IPS DF 19.7 (cell line): Measurements from ENCODE around the gene CHMP4B.

Experiments used
- DNase-seq: peaks from one replicate; pipeline ENCODE4 v3.0.0-alpha.2; 2013; ENCODE audit warnings: low read depth, low spot score

The CHMP4B gene

DNA sequence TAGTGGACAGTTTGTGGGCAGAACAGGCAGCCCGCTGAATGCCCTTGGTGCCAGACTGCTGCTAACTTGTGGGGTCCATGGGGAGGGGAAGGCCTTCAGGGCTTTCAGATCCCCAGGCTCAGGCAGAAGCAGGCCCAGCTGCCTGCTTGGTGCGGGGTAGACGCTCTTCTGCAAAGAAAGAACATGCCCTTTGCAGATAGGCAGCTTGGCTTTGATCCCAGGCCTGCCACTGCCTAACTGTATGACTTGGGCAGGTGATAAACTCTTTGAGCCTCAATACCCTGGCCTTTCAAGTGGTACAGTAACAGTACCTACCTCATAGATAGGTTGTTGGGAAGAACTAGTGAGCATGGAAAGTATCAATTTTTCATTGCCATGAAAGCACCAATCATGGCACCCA, 28.4 kb downstream of the CHMP4B start:
- DNase-seq, result no peak

DNA sequence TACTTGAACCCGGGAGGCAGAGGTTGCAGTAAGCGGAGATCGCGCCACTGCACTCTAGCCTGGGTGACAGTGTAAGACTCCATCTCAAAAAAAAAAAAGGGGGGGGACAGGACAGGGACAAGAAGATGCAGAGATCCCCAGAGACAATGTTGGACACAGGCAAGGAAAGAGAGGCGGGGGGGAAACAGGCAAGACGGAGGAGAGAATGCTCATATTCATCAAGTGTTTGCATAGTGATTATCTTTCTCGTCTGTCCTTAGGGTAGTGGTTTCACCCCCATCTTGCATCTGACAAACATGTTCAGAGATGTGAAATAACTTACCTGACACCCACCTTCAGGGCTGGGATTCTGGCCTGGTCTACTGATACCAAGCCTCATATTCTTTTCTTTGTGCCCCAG, 29.0 kb downstream of the CHMP4B start:
- no peak for DNase-seq

- DNase-seq, result no peak
Measured at GRCh38 chr20:33840759-33841435, 29.7 kb downstream of the CHMP4B start.

GRCh38 chr20:33841436-33841799, 30.3 kb downstream of the CHMP4B start:
- no peak for DNase-seq

DNA sequence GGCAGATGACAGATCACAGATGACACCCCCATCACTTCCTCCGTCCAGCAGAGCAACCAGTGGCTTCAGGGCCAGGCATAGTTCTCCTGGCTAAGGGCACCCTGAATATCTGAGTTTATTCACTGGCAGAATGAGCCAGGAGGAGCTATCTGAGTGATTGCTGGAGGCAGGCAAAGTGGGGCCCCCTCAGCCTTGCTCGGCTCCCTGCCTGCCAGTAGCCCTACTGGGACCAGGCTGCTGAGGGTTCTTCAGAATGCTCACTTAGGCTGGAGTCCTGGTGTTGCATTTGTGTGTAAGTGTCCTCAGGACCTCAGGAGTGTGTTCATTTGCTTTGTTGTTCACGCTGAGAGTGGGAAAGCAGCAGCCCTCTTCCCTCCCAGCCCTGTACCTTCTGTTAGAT, 31.2 kb downstream of the CHMP4B start:
- DNase-seq, result no peak

DNA sequence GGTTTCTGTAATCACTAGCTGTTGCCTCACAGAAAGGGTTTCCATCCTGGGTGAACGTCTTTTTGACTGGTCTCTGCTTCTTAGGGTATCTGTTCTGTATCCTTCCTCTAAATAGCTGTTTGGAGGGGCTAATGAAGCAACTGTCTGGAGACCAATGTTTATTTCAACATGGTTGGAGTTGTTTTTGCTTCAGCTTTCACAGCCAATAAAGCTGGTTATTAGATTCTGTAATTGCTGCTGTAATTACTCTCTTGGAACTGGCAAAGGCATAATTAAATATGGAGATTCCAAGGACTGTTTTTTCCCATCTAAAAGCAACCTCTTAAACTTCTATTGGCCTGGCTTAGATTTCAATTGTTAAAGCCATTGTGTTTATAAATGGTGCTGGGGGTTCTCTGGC, 31.9 kb downstream of the CHMP4B start:
- no peak for DNase-seq

DNA sequence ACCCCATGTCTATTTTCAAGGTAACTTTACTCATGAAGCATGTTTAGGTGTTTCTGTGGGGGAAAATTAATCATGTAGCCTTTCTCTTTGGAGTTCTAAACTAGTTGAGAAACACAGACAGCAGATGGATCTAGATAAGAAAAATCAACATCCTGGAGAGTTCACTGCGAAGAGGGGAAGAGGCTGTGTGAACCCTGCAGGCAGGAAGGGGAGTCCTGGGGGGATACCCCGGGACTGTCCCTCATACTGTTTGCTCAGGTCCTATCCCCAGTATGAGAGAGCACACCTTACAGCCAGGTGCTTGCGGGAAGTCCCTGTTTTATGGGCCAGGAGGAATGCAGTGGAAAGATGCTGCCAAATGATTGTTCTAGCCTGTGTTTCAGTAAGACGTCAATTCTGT, 32.7 kb downstream of the CHMP4B start:
- DNase-seq, result no peak

- DNase-seq, result no peak
Measured at GRCh38 chr20:33846291-33846935, 35.3 kb downstream of the CHMP4B start.

DNA sequence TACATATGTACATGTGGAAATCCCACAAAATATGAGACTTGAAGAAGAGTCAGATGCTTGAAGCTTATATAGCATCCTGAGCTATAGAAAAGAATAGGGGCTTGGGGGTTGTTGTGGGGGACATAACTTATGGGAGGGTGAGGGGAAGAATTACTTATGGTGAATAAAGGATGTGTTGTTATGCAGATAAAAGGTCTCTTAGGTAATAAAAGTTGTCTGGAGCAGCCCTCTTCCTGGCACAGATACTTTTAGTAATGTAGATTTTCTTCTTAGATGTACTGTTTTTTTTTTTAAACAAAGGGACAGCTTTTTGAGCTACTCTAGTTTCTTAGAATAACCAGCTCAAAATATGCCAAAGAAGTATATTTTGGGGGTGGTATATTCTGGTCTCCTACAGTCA, 35.9 kb downstream of the CHMP4B start:
- no peak for DNase-seq

DNA sequence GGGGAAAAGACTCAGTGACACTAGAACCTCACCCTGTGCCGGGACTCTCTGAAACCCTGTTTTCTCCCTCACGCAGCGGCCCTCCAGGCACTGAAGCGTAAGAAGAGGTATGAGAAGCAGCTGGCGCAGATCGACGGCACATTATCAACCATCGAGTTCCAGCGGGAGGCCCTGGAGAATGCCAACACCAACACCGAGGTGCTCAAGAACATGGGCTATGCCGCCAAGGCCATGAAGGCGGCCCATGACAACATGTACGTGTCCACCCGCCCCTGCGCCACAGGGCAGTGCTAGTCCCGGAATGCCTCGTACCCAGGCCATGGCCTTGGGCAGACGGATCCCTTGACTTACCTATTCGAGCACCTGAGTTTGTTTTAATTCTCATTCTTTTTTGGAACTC, 37.2 kb downstream of the CHMP4B start:
- DNase-seq, result no peak

DNA sequence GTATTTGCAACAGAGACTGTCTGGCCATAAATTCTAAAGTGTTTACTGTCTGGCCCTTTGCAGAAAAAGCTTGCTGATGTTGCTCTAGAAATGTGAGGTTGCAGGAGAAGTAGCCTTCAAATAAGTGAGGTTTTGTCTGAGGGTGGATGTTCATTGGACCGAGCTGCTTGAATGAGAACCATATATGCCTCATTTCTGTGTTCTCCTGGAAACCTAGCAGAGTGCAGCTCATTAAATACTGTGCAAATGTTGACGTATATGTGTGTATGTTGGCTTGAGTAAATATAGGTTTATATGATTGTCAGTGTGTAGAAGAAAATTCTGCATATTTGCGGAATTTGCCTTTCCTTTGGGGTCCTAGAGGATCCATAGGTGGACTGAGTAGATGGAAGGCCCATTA, 39.0 kb downstream of the CHMP4B start:
- no peak for DNase-seq

- DNase-seq, result no peak
Measured at GRCh38 chr20:33851842-33852466, 40.8 kb downstream of the CHMP4B start.

DNA sequence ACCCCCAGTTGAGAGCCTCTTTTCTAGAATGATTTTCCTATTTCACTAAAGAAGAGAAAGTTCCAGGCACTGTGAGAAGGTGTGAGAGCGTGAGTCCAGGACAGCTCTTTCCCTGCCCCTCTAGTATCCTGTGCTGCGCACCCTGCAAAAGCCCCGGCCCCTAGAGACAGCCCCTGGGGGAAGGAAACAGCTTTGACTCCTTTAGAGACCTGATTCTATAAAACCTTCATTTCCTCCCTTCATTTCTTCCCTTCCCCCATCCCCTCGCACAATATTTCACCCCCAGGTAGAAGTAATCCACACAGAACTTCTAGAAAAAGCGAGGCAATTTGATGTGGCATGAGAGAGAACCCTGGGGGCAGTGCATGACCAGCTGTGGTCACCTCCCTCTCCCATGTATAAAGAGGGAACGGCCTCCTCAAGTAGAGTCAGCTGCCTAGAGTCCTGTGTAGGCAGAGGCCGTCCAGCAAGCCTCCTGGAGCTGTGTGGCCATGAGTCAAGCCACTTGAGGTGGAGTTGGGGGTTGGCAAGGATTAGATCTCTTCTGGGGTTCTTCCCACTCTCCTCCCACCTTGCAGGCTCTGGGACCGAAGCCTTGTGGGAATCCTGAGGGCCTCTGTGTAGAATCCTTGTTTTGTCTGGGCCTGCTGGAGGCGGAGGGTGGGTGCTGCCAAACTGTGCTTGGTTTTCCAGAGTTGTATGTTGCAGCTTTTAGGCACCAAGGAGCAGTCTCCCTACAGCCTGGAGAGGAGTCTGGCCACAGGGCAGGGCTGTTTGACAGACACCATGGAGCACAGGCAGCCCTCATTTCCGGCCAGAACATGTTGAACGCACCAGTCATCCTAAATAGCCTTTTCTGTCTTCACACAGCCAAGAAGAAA, 41.7 kb downstream of the CHMP4B start:
- DNase-seq, result no peak

DNA sequence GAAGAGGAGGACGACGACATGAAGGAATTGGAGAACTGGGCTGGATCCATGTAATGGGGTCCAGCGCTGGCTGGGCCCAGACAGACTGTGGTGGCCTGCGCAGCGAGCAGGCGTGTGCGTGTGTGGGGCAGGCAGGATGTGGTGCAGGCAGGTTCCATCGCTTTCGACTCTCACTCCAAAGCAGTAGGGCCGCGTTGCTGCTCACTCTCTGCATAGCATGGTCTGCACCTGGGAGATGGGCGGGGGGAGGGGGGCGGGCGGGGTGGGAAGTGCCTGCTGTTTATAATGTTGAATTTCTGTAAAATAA, 42.3 kb downstream of the CHMP4B start:
- DNase-seq, result no peak

DNA sequence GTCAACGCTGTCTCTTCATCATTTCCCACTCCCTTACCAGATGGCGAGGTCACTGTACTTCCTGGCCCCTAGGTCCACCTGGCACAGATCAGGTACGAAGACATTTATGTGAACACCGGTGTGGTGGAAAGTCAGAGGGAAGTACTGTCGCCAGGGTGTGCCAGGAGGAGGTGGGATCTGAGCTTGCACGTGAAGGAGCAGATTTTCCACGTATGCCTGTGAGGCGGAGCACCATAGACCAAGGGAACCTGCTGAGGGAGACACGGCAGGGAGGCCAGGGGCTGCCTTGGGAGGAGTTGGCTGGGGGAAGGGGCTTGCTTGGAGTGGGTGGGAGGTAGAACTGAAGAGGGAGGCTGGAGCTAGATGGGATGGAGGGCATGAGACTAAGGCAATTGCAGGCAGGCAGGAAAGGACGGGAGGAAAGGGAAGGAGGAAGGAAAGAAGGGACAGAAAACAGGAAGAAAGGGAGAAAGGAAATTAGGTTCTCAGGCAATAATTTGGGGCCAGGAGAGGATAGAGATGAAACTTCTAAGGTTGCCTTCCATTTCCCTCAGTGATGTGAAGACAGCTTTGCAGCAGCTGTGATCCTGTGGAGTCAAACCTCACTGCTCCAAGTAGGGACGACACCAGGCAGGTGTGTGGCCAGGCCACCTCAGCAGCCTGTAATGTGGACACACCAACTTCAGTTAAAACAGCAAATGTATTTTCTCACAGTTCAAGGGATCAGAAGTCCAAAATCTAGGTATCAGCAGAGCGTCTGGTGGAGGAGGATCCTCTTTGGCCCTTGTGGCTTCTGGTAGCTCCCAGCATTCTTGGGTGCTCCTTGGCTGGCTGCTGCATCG, 46.8 kb downstream of the CHMP4B start:
- DNase-seq, result no peak

GRCh38 chr20:33858666-33859065, 47.5 kb downstream of the CHMP4B start:
- no peak for DNase-seq

DNA sequence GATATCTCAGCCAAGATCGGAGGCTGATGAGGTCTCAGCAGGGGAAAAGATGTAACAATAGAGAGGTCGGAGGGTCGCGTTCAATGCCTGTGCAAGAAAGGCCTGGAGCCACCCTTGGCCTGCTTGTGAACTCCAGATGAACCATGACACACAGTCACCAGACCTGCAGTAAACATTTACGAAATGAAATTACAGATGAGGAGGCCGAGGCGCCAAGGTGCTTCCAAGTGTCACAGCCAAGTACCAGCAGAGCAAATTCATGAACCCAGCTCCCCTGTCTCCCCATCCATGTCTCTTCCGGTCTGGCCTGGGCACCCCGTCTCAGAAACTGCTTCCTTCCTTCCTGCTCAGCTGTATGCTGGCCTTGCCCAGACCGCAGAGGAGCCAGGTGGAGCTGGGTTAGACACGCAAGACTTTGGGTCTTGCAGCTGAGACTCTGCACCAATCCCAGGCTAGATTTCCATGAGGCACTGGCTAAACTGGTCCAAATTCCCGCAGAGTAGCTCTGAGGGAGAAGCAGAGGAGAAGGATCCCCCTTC, 48.1 kb downstream of the CHMP4B start:
- DNase-seq, result no peak

GRCh38 chr20:33859751-33860150, 48.6 kb downstream of the CHMP4B start:
- no peak for DNase-seq

DNA sequence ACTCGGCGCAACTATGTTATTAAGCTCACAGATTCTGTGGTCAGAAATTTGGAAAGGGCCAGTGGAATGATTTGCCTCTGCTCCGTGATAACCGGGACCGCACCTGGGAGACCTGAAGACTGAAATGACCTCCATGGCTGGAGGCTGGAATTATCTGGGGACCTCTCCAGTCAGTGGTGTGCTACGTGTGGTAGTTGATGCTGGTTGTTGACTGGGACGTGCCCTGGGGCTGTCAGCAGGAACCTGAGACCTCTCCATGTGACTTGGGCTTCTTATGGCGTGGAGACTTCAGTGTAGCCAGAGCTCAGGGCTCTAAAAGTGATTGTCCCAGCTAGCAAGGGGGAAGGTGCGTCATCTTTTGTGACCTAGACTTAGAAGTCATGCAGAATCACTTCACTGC, 50.3 kb downstream of the CHMP4B start:
- DNase-seq, result no peak

DNA sequence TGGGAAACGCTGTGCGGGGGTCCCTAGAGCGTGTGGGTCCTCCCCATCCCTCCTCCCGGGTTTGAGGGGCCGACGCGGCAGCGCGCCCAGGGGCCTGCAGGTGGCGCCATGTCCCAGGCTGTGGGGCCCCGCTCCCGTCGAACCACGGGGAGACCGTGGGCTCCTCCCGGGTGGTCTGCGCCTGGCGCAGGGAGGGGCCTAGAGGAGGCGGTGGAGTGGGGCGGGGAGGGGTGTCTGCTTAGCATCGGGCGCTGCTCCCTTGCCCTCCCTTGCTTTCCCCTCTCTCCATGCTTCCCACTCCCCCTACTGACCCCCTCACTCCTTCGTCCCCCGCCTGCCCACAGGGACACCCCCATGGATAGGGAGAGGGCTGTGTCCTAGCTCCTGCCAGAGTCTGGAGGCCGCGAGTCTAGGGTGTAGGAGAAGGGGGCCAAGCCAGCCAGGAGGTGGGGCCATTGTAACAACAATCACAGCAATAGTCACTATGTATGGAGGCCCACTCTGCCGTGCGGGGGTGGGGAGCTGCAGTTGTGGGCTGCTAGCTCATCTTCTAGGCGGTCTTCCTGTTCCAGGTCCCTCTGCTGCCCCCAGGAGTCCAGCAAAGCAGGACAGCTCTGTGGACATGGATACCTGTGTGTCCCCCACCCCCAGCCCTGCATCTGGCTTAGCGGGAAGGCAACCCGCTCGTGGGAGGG, 51.7 kb downstream of the CHMP4B start:
- peak; percentile 54 for DNase-seq
